Chondrocyte (in vitro differentiated cells): ENCODE measurements around the gene HDAC9. TPM values are rescaled to one million over a fixed set of nuclear protein-coding genes. Genes with fewer than 3 reads are reported as not detected.

ENCODE experiments used
- DNase-seq: peaks from one replicate; pipeline ENCODE4 v3.0.0; 2021; ENCODE audit warnings: mixed read lengths, low spot score
- H3K27ac Mint-ChIP-seq: one replicate; pipeline ENCODE4 v1.8.0; 2021; ENCODE audit warnings: mild to moderate bottlenecking, moderate library complexity, mixed read lengths; ENCODE audit not compliant: unreplicated experiment
- H3K27me3 Mint-ChIP-seq: 2 replicates; pipeline ENCODE4 v1.8.0; 2021; ENCODE audit warnings: low read depth, mixed read lengths
- H3K36me3 Mint-ChIP-seq: 2 replicates; pipeline ENCODE4 v1.8.0; 2021; ENCODE audit warnings: low read depth, mixed read lengths
- H3K4me1 Mint-ChIP-seq: 2 replicates; pipeline ENCODE4 v1.8.0; 2021; ENCODE audit warnings: low read depth, mild to moderate bottlenecking, mixed read lengths
- H3K4me3 Mint-ChIP-seq: one replicate; pipeline ENCODE4 v1.8.0; 2021; ENCODE audit warnings: mild to moderate bottlenecking, moderate library complexity, mixed read lengths; ENCODE audit not compliant: unreplicated experiment
- H3K9me3 Mint-ChIP-seq: 2 replicates; pipeline ENCODE4 v1.8.0; 2021; ENCODE audit warnings: low read depth, mixed read lengths
- CTCF ChIP-seq: fragments of 200-600 bp; sonication (generic); IDR thresholded peaks from 2 replicates; pipeline ENCODE4 v1.5.0; 2021; ENCODE audit warnings: antibody characterized with exemption, mild to moderate bottlenecking, moderate library complexity
- total RNA-seq: library from RNA; stranded (reverse); gene quantifications from 3 replicates; pipeline ENCODE4 v1.2.1, GENCODE V29; 2021

HDAC9 gene
- total RNA-seq, 1 donor from 2014 or later, result 5.9 TPM

GRCh38 chr7:18530224-18531179, 35.0 kb downstream of the HDAC9 start:
- H3K27ac Mint-ChIP-seq, result no peak overlapping the region
- H3K9me3 Mint-ChIP-seq, result peaks cover 2% of the 10 kb centered on the region
- H3K27me3 Mint-ChIP-seq, result no peaks in the 10 kb centered on the region
- peaks cover 12% of the 10 kb centered on the region for H3K4me1 Mint-ChIP-seq
- H3K36me3 Mint-ChIP-seq, result no peaks in the 10 kb centered on the region
- H3K4me3 Mint-ChIP-seq, result no peak overlapping the region
- no peak for DNase-seq
- no peak for TF ChIP-seq CTCF

GRCh38 chr7:18531539-18531938, 36.0 kb downstream of the HDAC9 start:
- H3K9me3 Mint-ChIP-seq, result peaks cover 2% of the 10 kb centered on the region
- H3K27me3 Mint-ChIP-seq, result no peaks in the 10 kb centered on the region
- DNase-seq, result no peak
- peaks cover 16% of the 10 kb centered on the region for H3K4me1 Mint-ChIP-seq
- no peak for TF ChIP-seq CTCF
- H3K36me3 Mint-ChIP-seq, result no peaks in the 10 kb centered on the region
- no peak overlapping the region for H3K4me3 Mint-ChIP-seq
- no peak overlapping the region for H3K27ac Mint-ChIP-seq

GRCh38 chr7:18532813-18533212, 37.3 kb downstream of the HDAC9 start:
- Mint-ChIP-seq H3K4me3 (no peak overlapping the region), H3K27me3 (no peaks in the 10 kb centered on the region), H3K36me3 (no peaks in the 10 kb centered on the region), H3K9me3 (peaks cover 2% of the 10 kb centered on the region), H3K27ac (no peak overlapping the region), H3K4me1 (peaks cover 18% of the 10 kb centered on the region)
- no peak for TF ChIP-seq CTCF
- DNase-seq, result no peak

- no peak for TF ChIP-seq CTCF
- no peaks in the 10 kb centered on the region for H3K27me3 Mint-ChIP-seq
- peaks cover 2% of the 10 kb centered on the region for H3K9me3 Mint-ChIP-seq
- peaks cover 11% of the 10 kb centered on the region for H3K4me1 Mint-ChIP-seq
- no peaks in the 10 kb centered on the region for H3K36me3 Mint-ChIP-seq
- DNase-seq, result no peak
- no peak overlapping the region for H3K27ac Mint-ChIP-seq
- H3K4me3 Mint-ChIP-seq, result no peak overlapping the region
Observed at GRCh38 chr7:18534481-18534880, 38.9 kb downstream of the HDAC9 start.

- Mint-ChIP-seq H3K4me3 (no peak overlapping the region), H3K4me1 (peaks cover 17% of the 10 kb centered on the region), H3K9me3 (peaks cover 2% of the 10 kb centered on the region), H3K36me3 (no peaks in the 10 kb centered on the region), H3K27me3 (no peaks in the 10 kb centered on the region), H3K27ac (no peak overlapping the region)
- TF ChIP-seq CTCF, result no peak
- DNase-seq, result no peak
Observed at GRCh38 chr7:18535810-18536415, 40.4 kb downstream of the HDAC9 start.
